ENCODE results near the gene UNC45A.
"Not testable (repeated sequence)": the region's sequence is repeated elsewhere in the genome, so short reads cannot be mapped to it uniquely, and the experiment has no call there.

UNC45A gene, protein sequence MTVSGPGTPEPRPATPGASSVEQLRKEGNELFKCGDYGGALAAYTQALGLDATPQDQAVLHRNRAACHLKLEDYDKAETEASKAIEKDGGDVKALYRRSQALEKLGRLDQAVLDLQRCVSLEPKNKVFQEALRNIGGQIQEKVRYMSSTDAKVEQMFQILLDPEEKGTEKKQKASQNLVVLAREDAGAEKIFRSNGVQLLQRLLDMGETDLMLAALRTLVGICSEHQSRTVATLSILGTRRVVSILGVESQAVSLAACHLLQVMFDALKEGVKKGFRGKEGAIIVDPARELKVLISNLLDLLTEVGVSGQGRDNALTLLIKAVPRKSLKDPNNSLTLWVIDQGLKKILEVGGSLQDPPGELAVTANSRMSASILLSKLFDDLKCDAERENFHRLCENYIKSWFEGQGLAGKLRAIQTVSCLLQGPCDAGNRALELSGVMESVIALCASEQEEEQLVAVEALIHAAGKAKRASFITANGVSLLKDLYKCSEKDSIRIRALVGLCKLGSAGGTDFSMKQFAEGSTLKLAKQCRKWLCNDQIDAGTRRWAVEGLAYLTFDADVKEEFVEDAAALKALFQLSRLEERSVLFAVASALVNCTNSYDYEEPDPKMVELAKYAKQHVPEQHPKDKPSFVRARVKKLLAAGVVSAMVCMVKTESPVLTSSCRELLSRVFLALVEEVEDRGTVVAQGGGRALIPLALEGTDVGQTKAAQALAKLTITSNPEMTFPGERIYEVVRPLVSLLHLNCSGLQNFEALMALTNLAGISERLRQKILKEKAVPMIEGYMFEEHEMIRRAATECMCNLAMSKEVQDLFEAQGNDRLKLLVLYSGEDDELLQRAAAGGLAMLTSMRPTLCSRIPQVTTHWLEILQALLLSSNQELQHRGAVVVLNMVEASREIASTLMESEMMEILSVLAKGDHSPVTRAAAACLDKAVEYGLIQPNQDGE

DNA sequence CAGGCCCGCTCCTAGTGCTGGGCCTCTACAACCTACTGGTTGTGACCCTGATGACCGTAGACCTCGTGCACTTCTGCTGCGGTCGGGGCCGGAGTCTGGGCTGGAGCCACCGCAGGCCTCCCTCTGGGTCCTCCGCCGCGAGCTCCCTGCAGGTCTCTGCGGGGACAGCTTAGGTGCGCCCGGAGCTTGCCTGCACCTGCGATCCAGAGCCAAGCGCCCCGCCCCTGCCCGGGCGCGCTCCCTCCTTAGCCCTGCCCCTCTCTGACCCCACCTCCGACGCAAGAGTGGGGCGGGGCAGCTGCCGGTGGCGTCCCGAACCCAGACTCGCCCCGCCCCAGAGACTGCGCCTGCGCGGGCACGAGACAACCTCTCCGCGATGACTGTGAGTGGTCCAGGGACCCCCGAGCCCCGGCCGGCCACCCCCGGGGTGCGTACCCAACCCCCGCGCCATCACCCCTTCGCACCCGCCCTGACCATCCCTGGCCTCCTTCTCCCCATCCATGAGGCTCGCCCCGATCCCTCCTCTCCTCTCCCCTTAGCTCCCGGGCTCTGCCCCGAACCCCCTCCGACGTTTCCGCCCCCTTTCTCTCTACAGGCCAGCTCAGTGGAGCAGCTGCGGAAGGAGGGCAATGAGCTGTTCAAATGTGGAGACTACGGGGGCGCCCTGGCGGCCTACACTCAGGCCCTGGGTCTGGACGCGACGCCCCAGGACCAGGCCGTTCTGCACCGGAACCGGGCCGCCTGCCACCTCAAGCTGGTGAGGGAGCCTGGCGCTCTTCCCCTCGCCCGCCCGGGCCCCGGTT, at the start of gene UNC45A:
TSS of gene UNC45A (plus strand) at position 337 of the 803 bp plus-strand sequence. CDS start at position 377, 40 bp downstream.
- peak; percentile 42 to 94 (median 83) for DNase-seq

DNA sequence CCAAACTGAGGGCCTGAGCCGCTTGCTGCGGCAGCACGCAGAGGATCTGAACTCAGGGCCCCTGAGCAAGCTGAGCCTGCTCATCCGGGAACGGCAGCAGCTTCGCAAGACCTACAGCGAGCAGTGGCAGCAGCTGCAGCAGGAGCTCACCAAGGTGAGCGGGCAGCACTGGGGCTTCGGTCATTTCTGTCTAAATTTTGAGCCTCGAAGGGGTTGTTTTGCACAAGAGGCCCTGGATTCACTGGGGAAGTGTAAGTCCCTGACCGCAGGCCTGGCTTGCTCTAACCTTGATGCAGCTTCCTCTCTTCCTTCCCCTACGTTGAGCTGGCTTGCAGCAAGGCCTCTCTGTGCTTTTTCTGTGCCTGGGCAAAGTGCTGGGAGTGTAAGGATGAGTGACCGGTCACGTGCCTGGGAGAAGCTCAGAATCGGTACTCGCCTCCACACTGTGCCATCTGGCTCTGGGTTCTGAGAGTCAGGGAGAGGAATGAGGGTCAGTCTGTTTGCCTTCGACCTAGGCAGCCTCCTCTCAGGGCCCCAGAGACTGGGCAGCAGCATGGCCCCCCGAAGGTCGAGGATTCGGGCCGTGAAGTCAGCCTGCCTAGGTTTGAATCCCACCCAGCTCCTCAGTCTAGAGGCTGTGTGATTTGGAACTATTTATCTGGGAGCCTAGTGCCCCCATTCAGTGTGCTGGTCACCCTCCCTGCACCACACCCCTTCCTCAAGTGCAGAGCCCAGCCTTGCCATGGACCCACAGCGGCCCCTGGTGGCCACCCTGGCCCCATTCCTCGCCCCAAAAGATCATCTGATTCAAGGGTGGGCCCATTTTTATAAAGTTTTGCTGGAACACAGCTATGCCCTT, 49.4 kb upstream of the UNC45A start:
- DNase-seq, result peak in 49 of 58 donors; percentile 16 to 79 (median 49)

DNA sequence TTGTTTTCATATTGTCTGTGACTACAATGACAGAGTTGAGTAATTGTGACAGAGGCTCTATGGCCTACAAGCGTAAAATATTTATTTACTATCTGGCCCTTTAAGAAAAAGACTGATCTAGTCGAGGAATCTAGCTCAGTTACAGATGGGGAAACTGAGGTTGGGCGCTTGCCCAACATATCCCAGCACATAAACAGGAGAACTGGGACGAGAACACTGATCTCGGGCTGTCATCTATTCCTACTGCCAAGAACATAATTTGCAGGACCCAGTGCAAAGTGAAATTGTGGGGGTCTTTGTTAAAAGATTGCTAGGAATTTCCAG, 48.8 kb upstream of the UNC45A start:
- DNase-seq, result no peak

DNA sequence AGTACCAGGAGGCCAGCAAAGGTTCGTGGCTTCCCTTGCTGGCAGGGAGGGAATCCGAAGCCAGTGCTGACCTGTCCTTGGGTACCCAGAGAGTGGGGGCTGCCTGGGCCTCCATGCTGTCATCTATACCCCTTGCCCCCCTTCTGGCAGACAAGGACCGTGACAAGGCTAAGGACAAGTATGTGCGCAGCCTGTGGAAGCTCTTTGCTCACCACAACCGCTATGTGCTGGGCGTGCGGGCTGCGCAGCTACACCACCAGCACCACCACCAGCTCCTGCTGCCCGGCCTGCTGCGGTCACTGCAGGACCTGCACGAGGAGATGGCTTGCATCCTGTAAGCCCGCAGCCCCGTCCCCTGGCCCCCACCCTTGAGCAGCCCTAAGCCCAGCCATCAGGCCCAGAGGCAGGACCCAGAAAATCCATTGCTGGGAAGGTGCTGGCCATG, 48.0 kb upstream of the UNC45A start:
- DNase-seq, result no peak

- no peak for DNase-seq
Observed at GRCh38 chr15:90889313-90889730, 45.8 kb upstream of the UNC45A start.

GRCh38 chr15:90889736-90890456, 45.2 kb upstream of the UNC45A start:
- DNase-seq, result no peak

DNA sequence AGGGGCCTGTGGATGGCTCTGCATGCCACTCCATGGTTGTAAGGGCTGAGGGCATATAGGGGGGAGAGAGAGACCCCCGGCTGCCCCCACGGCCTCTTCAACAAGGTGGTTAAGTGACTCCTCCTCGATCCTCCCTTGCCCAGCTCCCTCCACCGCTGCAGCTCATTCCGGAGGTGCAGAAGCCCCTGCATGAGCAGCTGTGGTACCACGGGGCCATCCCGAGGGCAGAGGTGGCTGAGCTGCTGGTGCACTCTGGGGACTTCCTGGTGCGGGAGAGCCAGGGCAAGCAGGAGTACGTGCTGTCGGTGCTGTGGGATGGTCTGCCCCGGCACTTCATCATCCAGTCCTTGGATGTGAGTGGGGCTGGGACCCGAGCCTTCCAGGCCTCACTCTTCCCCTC, 44.2 kb upstream of the UNC45A start:
- DNase-seq, result no peak

DNA sequence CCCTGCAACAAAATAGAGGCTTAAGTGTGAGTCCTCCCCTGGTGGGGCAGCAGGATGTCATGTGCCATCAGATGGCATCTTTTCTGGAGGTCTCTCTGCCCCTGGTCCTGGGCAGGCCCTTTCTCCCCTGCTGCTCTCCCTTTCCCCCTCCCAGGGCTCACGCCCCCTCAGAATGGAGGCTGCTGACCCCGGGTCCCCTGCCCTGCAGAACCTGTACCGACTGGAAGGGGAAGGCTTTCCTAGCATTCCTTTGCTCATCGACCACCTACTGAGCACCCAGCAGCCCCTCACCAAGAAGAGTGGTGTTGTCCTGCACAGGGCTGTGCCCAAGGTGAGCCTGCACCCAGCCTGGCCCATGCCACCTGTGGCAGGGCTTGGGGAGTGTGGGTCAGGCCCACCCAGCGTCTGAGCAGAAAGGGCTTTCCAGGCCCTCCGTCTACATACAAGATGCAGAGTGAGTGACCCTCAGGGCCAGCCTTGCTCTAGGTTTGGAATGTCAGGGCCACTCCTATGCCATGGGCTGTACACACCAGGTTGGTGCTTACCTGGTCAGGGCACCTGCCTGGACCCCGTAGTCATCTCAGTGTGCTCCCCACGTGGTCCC, 43.6 kb upstream of the UNC45A start:
- no peak for DNase-seq

- no peak for DNase-seq
Observed at GRCh38 chr15:90892023-90892422, 43.1 kb upstream of the UNC45A start.

DNA sequence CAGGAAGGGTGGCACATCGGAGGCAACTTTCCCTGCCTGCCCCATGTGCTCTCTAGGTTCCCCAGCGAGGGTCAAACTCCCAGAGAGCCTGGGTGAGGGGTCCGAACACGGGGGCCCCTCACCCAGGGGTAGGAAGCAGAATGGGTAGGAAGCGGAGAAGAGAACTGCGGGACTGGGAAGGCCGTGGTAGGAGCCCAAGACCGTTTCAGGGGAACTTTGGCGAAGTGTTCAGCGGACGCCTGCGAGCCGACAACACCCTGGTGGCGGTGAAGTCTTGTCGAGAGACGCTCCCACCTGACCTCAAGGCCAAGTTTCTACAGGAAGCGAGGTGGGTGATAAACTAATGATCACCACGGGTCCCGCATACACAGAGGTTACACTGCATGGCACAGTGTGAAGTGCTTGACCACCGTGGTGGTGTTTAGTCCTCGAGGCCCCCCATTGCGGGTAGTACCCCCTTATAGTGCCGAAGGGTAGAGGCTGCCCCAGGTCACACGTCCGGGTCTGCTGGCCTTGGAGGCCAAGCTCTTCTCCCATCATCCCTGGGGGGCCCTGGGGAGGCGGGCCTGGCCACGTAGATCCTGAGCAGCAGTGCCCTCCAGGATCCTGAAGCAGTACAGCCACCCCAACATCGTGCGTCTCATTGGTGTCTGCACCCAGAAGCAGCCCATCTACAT, 42.4 kb upstream of the UNC45A start:
- DNase-seq, result no peak

DNA sequence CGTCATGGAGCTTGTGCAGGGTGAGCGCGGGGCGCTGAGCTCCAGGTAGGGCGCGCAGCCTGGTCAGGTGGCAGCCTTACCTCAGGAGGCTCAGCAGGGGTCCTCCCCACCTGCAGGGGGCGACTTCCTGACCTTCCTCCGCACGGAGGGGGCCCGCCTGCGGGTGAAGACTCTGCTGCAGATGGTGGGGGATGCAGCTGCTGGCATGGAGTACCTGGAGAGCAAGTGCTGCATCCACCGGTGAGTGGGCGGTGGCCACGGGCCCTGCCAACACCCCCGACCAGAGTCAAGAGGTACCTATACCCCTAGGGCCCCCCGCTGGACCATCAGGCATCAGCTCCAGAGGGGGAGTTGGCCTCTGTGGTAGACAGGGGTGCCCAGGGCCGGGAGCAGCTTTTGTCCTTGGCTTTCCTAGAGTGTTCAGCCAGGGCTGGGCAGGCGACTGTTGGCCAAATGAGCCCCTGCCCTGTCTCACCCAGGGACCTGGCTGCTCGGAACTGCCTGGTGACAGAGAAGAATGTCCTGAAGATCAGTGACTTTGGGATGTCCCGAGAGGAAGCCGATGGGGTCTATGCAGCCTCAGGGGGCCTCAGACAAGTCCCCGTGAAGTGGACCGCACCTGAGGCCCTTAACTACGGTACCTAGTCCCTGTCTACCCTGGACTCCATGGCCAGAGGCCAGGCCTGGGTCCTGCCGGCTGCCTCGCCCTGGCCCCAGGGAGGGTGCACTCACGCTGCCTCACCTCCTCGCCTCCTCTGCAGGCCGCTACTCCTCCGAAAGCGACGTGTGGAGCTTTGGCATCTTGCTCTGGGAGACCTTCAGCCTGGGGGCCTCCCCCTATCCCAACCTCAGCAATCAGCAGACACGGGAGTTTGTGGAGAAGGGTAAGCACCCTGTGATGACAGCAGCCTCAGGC, 41.7 kb upstream of the UNC45A start:
- DNase-seq, result no peak

DNA sequence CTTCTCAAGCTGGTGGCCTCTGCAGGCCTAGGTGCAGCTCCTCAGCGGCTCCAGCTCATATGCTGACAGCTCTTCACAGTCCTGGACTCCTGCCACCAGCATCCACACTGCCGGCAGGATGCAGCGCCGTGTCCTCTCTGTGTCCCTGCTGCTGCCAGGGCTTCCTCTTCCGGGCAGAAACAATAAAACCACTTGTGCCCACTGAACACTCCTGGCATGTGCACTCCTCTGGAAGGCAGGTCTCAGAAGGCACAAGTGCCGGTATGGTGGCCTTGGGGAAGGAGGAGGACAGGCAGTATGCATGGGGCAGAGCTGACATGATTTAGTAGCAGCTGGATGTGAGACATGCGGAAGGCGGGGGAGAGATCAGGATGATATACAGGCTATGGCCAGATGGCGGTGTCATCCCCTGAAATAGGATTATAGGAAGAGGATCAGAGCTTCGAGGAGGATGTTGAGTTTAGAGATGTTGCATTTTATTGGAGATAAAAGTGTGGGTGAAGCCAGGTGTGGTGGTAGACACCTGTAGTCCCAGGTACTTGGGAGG, 39.4 kb upstream of the UNC45A start:
- peak in 54 of 58 donors; percentile 20 to 89 (median 67) for DNase-seq

GRCh38 chr15:90897131-90897655, 37.9 kb upstream of the UNC45A start:
- DNase-seq, result not testable (repeated sequence)

DNA sequence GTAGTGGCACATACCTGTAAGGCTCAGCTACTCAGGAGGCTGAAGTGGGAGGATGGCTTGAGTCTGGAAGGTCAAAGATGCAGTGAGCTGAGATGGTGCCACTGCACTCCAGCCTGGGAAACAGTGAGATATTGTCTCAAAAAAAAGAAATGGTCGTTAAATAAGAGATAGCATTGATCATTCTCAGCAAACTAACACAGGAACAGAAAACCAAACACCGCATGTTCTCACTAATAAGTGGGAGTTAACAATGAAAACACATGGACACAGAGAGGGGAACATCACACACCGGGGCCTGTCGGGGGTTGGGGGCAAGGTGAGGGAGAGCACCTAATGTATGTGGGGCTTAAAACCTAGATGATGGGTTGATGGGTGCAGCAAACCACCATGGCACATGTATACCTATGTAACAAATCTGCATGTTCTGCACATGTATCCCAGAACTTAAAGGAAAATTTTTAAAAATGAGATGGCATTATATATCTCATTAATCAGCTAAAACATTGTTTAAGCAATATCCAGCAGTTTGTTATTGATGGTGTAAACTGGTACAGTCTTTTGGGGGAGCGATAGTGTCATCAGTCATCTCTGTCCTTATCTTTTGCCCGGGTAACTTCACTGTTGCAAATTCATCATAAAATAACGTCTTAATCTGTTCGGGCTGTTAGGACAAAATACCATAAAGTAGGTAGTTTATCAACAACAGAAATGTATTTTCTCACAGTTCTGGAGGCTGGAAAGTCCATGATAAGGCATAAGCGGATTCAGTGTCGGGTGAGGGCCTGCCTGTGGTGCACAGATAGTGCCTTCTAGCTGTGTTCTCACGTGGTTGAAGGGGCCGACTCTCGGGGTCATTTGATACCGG, 33.7 kb upstream of the UNC45A start:
- DNase-seq, result peak in 12 of 58 donors; percentile 9 to 49 (median 27)

- DNase-seq, result peak in 57 of 58 donors; percentile 22 to 86 (median 66)
Observed at GRCh38 chr15:90902040-90902839, 32.8 kb upstream of the UNC45A start.
